Duodenal mucosa (tissue), 2 donors: ENCODE data around the gene LPCAT1.

ENCODE experiments used
- H3K27ac ChIP-seq: one replicate; pipeline ENCODE4 v1.7.0; 2013; ENCODE audit warnings: low read depth, low read length
- H3K27me3 ChIP-seq, 2 donors: one replicate each; pipeline ENCODE4 v1.7.0; 2013; ENCODE audit warnings: low read length in 2 of 2, control low read depth in 1 of 2; ENCODE audit not compliant: insufficient read depth in 2 of 2, control insufficient read depth in 1 of 2
- H3K36me3 ChIP-seq, 2 donors: one replicate each; pipeline ENCODE4 v1.7.0; 2013; ENCODE audit warnings: low read length in 2 of 2, control low read depth in 1 of 2; ENCODE audit not compliant: insufficient read depth in 2 of 2, control insufficient read depth in 1 of 2
- H3K4me1 ChIP-seq, 2 donors: one replicate each; pipeline ENCODE4 v1.7.0; 2013; ENCODE audit warnings: low read length in 2 of 2, control low read depth in 1 of 2; ENCODE audit not compliant: insufficient read depth in 2 of 2, control insufficient read depth in 1 of 2
- H3K4me3 ChIP-seq, 2 donors: one replicate each; pipeline ENCODE4 v1.7.0; 2013; ENCODE audit warnings: low read length in 2 of 2, low read depth in 1 of 2
- H3K9ac ChIP-seq, 2 donors: one replicate each; pipeline ENCODE4 v1.7.0; 2013; ENCODE audit warnings: low read length in 2 of 2, low read depth in 1 of 2
- H3K9me3 ChIP-seq, 2 donors: one replicate each; pipeline ENCODE4 v1.7.0; 2013; ENCODE audit warnings: low read length in 2 of 2, control low read depth in 1 of 2; ENCODE audit not compliant: control insufficient read depth in 1 of 2

LPCAT1 gene

GRCh38 chr5:1502046-1502736 lies 21.6 kb downstream of the LPCAT1 start:
- Histone ChIP-seq H3K4me1 (peaks cover 6 to 56% of the 10 kb centered on the region in 2 donors), H3K36me3 (peaks cover 0 to 11% of the 10 kb centered on the region in 2 donors), H3K9me3 (no peaks in the 10 kb centered on the region), H3K4me3 (no peak overlapping the region), H3K9ac (no peak overlapping the region), H3K27me3 (no peaks in the 10 kb centered on the region), H3K27ac (no peak overlapping the region)

- Histone ChIP-seq H3K27me3 (no peaks in the 10 kb centered on the region), H3K9me3 (no peaks in the 10 kb centered on the region), H3K4me1 (peaks cover 6 to 58% of the 10 kb centered on the region in 2 donors), H3K36me3 (peaks cover 0 to 11% of the 10 kb centered on the region in 2 donors), H3K27ac (no peak overlapping the region), H3K4me3 (peak overlapping the region in 1 of 2 donors; percentile 7), H3K9ac (no peak overlapping the region)
Observed at GRCh38 chr5:1501372-1502045, 22.3 kb downstream of the LPCAT1 start.

- H3K9ac ChIP-seq, result no peak overlapping the region
- H3K9me3 ChIP-seq, result no peaks in the 10 kb centered on the region
- H3K27ac ChIP-seq, result no peak overlapping the region
Observed at GRCh38 chr5:1500411-1501091, 23.2 kb downstream of the LPCAT1 start.

GRCh38 chr5:1499851-1500250 lies 23.9 kb downstream of the LPCAT1 start:
- H3K4me1 ChIP-seq, result peaks cover 6 to 50% of the 10 kb centered on the region in 2 donors
- no peaks in the 10 kb centered on the region for H3K9me3 ChIP-seq
- no peaks in the 10 kb centered on the region for H3K27me3 ChIP-seq
- no peak overlapping the region for H3K27ac ChIP-seq
- no peak overlapping the region for H3K4me3 ChIP-seq
- H3K9ac ChIP-seq, result no peak overlapping the region
- H3K36me3 ChIP-seq, result peaks cover 0 to 11% of the 10 kb centered on the region in 2 donors

More at GRCh38 chr5:1500411-1501091, 23.2 kb downstream of the LPCAT1 start:
- no peak overlapping the region for H3K4me3 ChIP-seq
- no peaks in the 10 kb centered on the region for H3K27me3 ChIP-seq
- peaks cover 6 to 51% of the 10 kb centered on the region in 2 donors for H3K4me1 ChIP-seq
- H3K36me3 ChIP-seq, result peaks cover 0 to 11% of the 10 kb centered on the region in 2 donors

- peaks cover 0 to 11% of the 10 kb centered on the region in 2 donors for H3K36me3 ChIP-seq
- H3K27ac ChIP-seq, result no peak overlapping the region
- H3K9ac ChIP-seq, result no peak overlapping the region
- H3K27me3 ChIP-seq, result no peaks in the 10 kb centered on the region
- H3K9me3 ChIP-seq, result no peaks in the 10 kb centered on the region
- no peak overlapping the region for H3K4me3 ChIP-seq
- H3K4me1 ChIP-seq, result peaks cover 6 to 50% of the 10 kb centered on the region in 2 donors
Observed at GRCh38 chr5:1498623-1499416, 24.9 kb downstream of the LPCAT1 start.

- Histone ChIP-seq H3K27ac (no peak overlapping the region), H3K36me3 (peaks cover 0 to 11% of the 10 kb centered on the region in 2 donors), H3K4me1 (peaks cover 6 to 45% of the 10 kb centered on the region in 2 donors), H3K9ac (no peak overlapping the region), H3K9me3 (no peaks in the 10 kb centered on the region), H3K27me3 (no peaks in the 10 kb centered on the region), H3K4me3 (no peak overlapping the region)
Observed at GRCh38 chr5:1497795-1498622, 25.8 kb downstream of the LPCAT1 start.

- no peak overlapping the region for H3K4me3 ChIP-seq
- no peak overlapping the region for H3K27ac ChIP-seq
- H3K27me3 ChIP-seq, result no peaks in the 10 kb centered on the region
- H3K36me3 ChIP-seq, result peaks cover 0 to 11% of the 10 kb centered on the region in 2 donors
- H3K9ac ChIP-seq, result no peak overlapping the region
- peaks cover 6 to 39% of the 10 kb centered on the region in 2 donors for H3K4me1 ChIP-seq
- no peaks in the 10 kb centered on the region for H3K9me3 ChIP-seq
Observed at GRCh38 chr5:1497242-1497777, 26.4 kb downstream of the LPCAT1 start.

GRCh38 chr5:1495525-1495897 lies 28.2 kb downstream of the LPCAT1 start:
- H3K27ac ChIP-seq, result no peak overlapping the region
- peaks cover 0 to 31% of the 10 kb centered on the region in 2 donors for H3K4me1 ChIP-seq
- no peaks in the 10 kb centered on the region for H3K27me3 ChIP-seq
- H3K36me3 ChIP-seq, result peaks cover 0 to 17% of the 10 kb centered on the region in 2 donors
- H3K9ac ChIP-seq, result no peak overlapping the region
- H3K4me3 ChIP-seq, result no peak overlapping the region
- no peaks in the 10 kb centered on the region for H3K9me3 ChIP-seq
